Parathyroid adenoma (tissue), 2 donors: ENCODE data around the gene PABPN1L.

Source experiments
- H2AFZ ChIP-seq: fragments of 300-600 bp; sonication (generic); one replicate; pipeline ENCODE4 v1.7.0; 2017; ENCODE audit warnings: antibody characterized with exemption, mild to moderate bottlenecking
- H3K27ac ChIP-seq: fragments of 300-600 bp; sonication (generic); one replicate; pipeline ENCODE4 v1.7.0; 2017
- H3K27me3 ChIP-seq: fragments of 300-600 bp; sonication (generic); one replicate; pipeline ENCODE4 v1.7.0; 2017; ENCODE audit warnings: low read length; ENCODE audit not compliant: control insufficient read depth, insufficient read depth
- H3K36me3 ChIP-seq: fragments of 300-600 bp; sonication (generic); one replicate; pipeline ENCODE4 v1.7.0; 2017; ENCODE audit warnings: low read length; ENCODE audit not compliant: control insufficient read depth, insufficient read depth
- H3K4me1 ChIP-seq: fragments of 300-600 bp; sonication (generic); one replicate; pipeline ENCODE4 v1.7.0; 2017; ENCODE audit warnings: control low read depth
- H3K4me2 ChIP-seq: fragments of 300-600 bp; sonication (generic); one replicate; pipeline ENCODE4 v1.7.0; 2017; ENCODE audit warnings: low read length
- H3K4me3 ChIP-seq: fragments of 300-600 bp; sonication (generic); one replicate; pipeline ENCODE4 v1.7.0; 2017; ENCODE audit warnings: low read depth, low read length
- H3K79me2 ChIP-seq: fragments of 300-600 bp; sonication (generic); one replicate; pipeline ENCODE4 v1.7.0; 2017; ENCODE audit warnings: control low read depth
- H3K9ac ChIP-seq: fragments of 300-600 bp; sonication (generic); one replicate; pipeline ENCODE4 v1.7.0; 2017; ENCODE audit warnings: mild to moderate bottlenecking
- H3K9me3 ChIP-seq: fragments of 300-600 bp; sonication (generic); one replicate; pipeline ENCODE4 v1.7.0; 2017; ENCODE audit warnings: low read length; ENCODE audit not compliant: control insufficient read depth
- CTCF ChIP-seq: fragments of 300-600 bp; sonication (generic); IDR thresholded peaks from one replicate; pipeline ENCODE4 v1.7.0; 2017; ENCODE audit warnings: antibody characterized with exemption, mild to moderate bottlenecking
- donor health status: primary hyperparathyroidism.

The PABPN1L gene

GRCh38 chr16:88910284-88911135 lies 44.0 kb upstream of the PABPN1L start:
- Histone ChIP-seq H3K4me1 (no peaks in the 10 kb centered on the region), H3K27ac (no peak overlapping the region)

GRCh38 chr16:88909431-88910210 lies 43.2 kb upstream of the PABPN1L start:
- Histone ChIP-seq H3K9ac (no peak overlapping the region), H3K27me3 (no peaks in the 10 kb centered on the region), H3K27ac (no peak overlapping the region), H3K4me2 (no peak overlapping the region), H2AFZ (no peak overlapping the region), H3K79me2 (no peaks in the 10 kb centered on the region), H3K4me1 (no peaks in the 10 kb centered on the region), H3K4me3 (no peak overlapping the region), H3K9me3 (no peaks in the 10 kb centered on the region), H3K36me3 (no peaks in the 10 kb centered on the region)
- TF ChIP-seq CTCF, result no peak

More at GRCh38 chr16:88910284-88911135, 44.0 kb upstream of the PABPN1L start:
- Histone ChIP-seq H3K27me3 (no peaks in the 10 kb centered on the region), H3K4me3 (no peak overlapping the region), H2AFZ (no peak overlapping the region), H3K79me2 (no peaks in the 10 kb centered on the region), H3K9ac (no peak overlapping the region), H3K36me3 (no peaks in the 10 kb centered on the region), H3K9me3 (no peaks in the 10 kb centered on the region), H3K4me2 (no peak overlapping the region)
- TF ChIP-seq CTCF, result no peak

DNA sequence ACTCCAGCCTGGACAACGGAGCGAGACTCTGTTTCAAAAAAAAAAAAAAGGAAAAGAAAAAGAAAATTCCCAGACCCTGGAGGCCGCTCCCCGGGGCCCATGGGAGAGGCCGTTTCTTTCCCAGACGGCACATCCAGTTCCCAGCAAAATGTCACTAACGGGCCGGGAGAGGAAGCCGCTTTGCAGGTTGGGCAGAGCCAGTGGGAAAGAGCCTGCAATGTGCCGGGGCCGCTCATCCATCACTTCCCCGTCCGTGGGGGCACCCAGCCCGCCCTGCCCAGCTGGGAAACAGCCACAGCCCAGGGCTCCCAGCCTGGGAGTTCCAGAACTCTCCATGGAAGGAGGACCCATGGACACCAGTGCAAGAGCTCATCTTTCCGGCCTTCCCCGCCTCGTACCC lies 41.8 kb upstream of the PABPN1L start:
- Histone ChIP-seq H3K27me3 (no peaks in the 10 kb centered on the region), H3K27ac (no peak overlapping the region), H3K4me3 (no peak overlapping the region), H2AFZ (no peak overlapping the region), H3K9me3 (no peaks in the 10 kb centered on the region), H3K79me2 (no peaks in the 10 kb centered on the region), H3K4me2 (no peak overlapping the region), H3K36me3 (no peaks in the 10 kb centered on the region), H3K4me1 (no peaks in the 10 kb centered on the region), H3K9ac (no peak overlapping the region)
- TF ChIP-seq CTCF, result no peak

GRCh38 chr16:88907768-88908167 lies 41.3 kb upstream of the PABPN1L start:
- Histone ChIP-seq H3K79me2 (no peaks in the 10 kb centered on the region), H3K4me1 (no peaks in the 10 kb centered on the region), H3K36me3 (no peaks in the 10 kb centered on the region), H3K4me3 (no peak overlapping the region), H3K27me3 (no peaks in the 10 kb centered on the region), H3K9me3 (no peaks in the 10 kb centered on the region), H3K9ac (no peak overlapping the region), H3K4me2 (no peak overlapping the region), H3K27ac (no peak overlapping the region), H2AFZ (no peak overlapping the region)
- TF ChIP-seq CTCF, result no peak
